NB4 (cell line): ENCODE results near the gene JCAD.

Source experiments
- MYC ChIP-seq: IDR thresholded peaks from 2 replicates; pipeline ENCODE4 v1.6.1; 2011; ENCODE audit warnings: low read depth, low read length
- POLR2A ChIP-seq: IDR thresholded peaks from 2 replicates; pipeline ENCODE4 v1.6.1; 2011; ENCODE audit warnings: mild to moderate bottlenecking; ENCODE audit not compliant: insufficient read length; ENCODE audit errors: extremely low read depth
- TF ChIP-seq, protein P1 (sequence below): IDR thresholded peaks from one replicate; pipeline ENCODE4 v1.5.1; 2012; ENCODE audit warnings: low read depth, low read length
- TF ChIP-seq, protein P2 (sequence below): IDR thresholded peaks from 2 replicates; pipeline ENCODE4 v1.6.1; 2011; ENCODE audit warnings: low read depth, low read length

DNA sequence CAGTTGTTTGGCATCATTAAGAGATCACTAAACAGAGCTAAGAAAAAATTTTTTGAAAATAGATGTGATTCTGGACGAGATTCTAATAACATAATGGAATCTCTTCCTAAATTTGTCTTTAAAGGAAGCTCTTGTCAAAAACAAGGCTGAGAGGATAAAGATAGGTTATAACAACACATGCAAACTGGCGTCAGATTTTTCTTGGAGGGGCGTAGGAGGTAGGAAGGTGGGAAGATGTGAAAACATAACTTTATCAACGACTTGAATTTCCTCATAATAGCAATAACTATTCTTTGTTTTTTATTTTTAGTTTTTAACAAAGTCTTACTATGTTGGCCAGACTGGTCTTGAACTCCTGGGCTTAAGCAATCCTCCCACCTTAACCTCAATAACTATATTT lies 31.8 kb upstream of the JCAD start:
- TF ChIP-seq, protein P1, sequence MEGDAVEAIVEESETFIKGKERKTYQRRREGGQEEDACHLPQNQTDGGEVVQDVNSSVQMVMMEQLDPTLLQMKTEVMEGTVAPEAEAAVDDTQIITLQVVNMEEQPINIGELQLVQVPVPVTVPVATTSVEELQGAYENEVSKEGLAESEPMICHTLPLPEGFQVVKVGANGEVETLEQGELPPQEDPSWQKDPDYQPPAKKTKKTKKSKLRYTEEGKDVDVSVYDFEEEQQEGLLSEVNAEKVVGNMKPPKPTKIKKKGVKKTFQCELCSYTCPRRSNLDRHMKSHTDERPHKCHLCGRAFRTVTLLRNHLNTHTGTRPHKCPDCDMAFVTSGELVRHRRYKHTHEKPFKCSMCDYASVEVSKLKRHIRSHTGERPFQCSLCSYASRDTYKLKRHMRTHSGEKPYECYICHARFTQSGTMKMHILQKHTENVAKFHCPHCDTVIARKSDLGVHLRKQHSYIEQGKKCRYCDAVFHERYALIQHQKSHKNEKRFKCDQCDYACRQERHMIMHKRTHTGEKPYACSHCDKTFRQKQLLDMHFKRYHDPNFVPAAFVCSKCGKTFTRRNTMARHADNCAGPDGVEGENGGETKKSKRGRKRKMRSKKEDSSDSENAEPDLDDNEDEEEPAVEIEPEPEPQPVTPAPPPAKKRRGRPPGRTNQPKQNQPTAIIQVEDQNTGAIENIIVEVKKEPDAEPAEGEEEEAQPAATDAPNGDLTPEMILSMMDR: no peak
- TF ChIP-seq POLR2A (no peak), MYC (no peak)
- TF ChIP-seq, protein P2, sequence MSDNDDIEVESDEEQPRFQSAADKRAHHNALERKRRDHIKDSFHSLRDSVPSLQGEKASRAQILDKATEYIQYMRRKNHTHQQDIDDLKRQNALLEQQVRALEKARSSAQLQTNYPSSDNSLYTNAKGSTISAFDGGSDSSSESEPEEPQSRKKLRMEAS: no peak
